Thyroid gland (tissue), 4 donors: Measurements from ENCODE around the gene GPSM3. TPM values are rescaled to one million over a fixed set of nuclear protein-coding genes. Genes with fewer than 3 reads are reported as not detected.

ENCODE experiments used
- DNase-seq, 2 donors: peaks; one replicate each; pipeline ENCODE4 v3.0.0-alpha.2; 2019
- H3K27ac ChIP-seq, 3 donors: fragments of 200-600 bp; sonication (generic); 1 replicate in 2 of 3; 2 replicates in 1 of 3; pipeline ENCODE4 v1.5.1; 2016 to 2019; ENCODE audit warnings: mild to moderate bottlenecking in 1 of 3, moderate library complexity in 1 of 3
- H3K27me3 ChIP-seq: fragments of 200-600 bp; sonication (generic); one replicate; pipeline ENCODE4 v1.5.1; 2019
- H3K36me3 ChIP-seq, 2 donors: fragments of 200-600 bp; sonication (generic); one replicate each; pipeline ENCODE4 v1.5.1; 2016 to 2019
- H3K4me1 ChIP-seq, 2 donors: fragments of 200-600 bp; sonication (generic); one replicate each; pipeline ENCODE4 v1.5.1; 2017 to 2019
- H3K4me3 ChIP-seq, 3 donors: fragments of 200-600 bp; sonication (generic); replicated peaks in 1 of 3; 1 replicate in 2 of 3; 2 replicates in 1 of 3; pipeline ENCODE4 v1.5.1; 2016; ENCODE audit warnings: mild to moderate bottlenecking in 1 of 3
- H3K9me3 ChIP-seq: fragments of 200-600 bp; sonication (generic); one replicate; pipeline ENCODE4 v1.5.1; 2017
- CTCF ChIP-seq, 6 experiments: fragments of 200-600 bp in 3 of 6; fragments of 450-650 bp in 3 of 6; sonication (generic) in 3 of 6; IDR thresholded peaks; one replicate each; pipeline ENCODE4 v1.5.1; 2016 to 2019; ENCODE audit warnings: antibody characterized with exemption in 6 of 6, mild to moderate bottlenecking in 2 of 6, inconsistent platforms in 1 of 6, moderate library complexity in 1 of 6
- POLR2A ChIP-seq, 2 donors: fragments of 450-650 bp; IDR thresholded peaks; one replicate each; pipeline ENCODE4 v1.6.1; 2017; ENCODE audit warnings: antibody characterized with exemption in 2 of 2, mild to moderate bottlenecking in 2 of 2, moderate library complexity in 1 of 2
- WGBS, 2 donors: methylation state at CpG; one replicate each; pipeline ENCODE4 v1.1.5; 2017; 5-methylcytosine and 5-hydroxymethylcytosine counted together
- intact Hi-C: fragments of 100-400 bp; cut with DNase I; formaldehyde crosslinking; loops from one replicate; pipeline ENCODE4 v1.15.1; 2023
- total RNA-seq, 4 donors: library from RNA; depleted of rRNA; stranded (reverse); fragments of >200 nt; gene quantifications; one replicate each; pipeline ENCODE4 v1.2.3, GENCODE V29; 2016

The GPSM3 gene
- total RNA-seq, result 1 to 10 TPM; 4.2 to 6.5 (median 5.5) TPM

GRCh38 chr6:32192608-32193039, at the start of gene GPSM3:
Gene GPSM3, minus strand, starts transcription at chr6:32192643. Its CDS starts 130 bp downstream, at chr6:32192513.
- H3K4me3 ChIP-seq, result no peak within 1 kb of the TSS
- 40 to 42% methylated on average over 5 of the region's 5 CpGs for WGBS, 2 donors

GRCh38 chr6:32240686-32241085, 48.2 kb upstream of the GPSM3 start:
- Histone ChIP-seq H3K4me1 (peaks cover 0 to 8% of the 10 kb centered on the region in 2 donors), H3K27me3 (no peaks in the 10 kb centered on the region), H3K4me3 (no peak overlapping the region), H3K9me3 (no peaks in the 10 kb centered on the region), H3K27ac (no peak overlapping the region), H3K36me3 (no peaks in the 10 kb centered on the region)
- TF ChIP-seq CTCF (IDR thresholded peaks at IDR 0.05) (no peak), POLR2A (IDR thresholded peaks at IDR 0.05) (no peak)
- 94 to 100% methylated on average over 1 of the region's 1 CpG for WGBS, 2 donors
- no peak for DNase-seq
- intact Hi-C loops, result no loop called here

More at GRCh38 chr6:32192608-32193039, at the start of gene GPSM3:
- peak within 1 kb of the TSS; percentile 51 to 99 (median 53) for H3K27ac ChIP-seq
- peak in 1 of 2 donors; percentile 26 for DNase-seq
- H3K36me3 ChIP-seq, result peaks cover 2% of the 10 kb centered on the region in 2 donors
- H3K27me3 ChIP-seq, result no peaks in the 10 kb centered on the region
- H3K9me3 ChIP-seq, result no peaks in the 10 kb centered on the region
- intact Hi-C loops, result no loop called here
- H3K4me1 ChIP-seq, result peaks cover 24 to 54% of the 10 kb centered on the region in 2 donors
- no peak for TF ChIP-seq POLR2A (IDR thresholded peaks at IDR 0.05)
- TF ChIP-seq CTCF (IDR thresholded peaks at IDR 0.05), result no peak

- Histone ChIP-seq H3K27me3 (no peaks in the 10 kb centered on the region), H3K36me3 (no peaks in the 10 kb centered on the region), H3K27ac (no peak overlapping the region), H3K4me3 (no peak overlapping the region), H3K4me1 (peaks cover 0 to 6% of the 10 kb centered on the region in 2 donors), H3K9me3 (no peaks in the 10 kb centered on the region)
- no peak for DNase-seq
- 88 to 93% methylated on average over 2 of the region's 2 CpGs for WGBS, 2 donors
- TF ChIP-seq POLR2A (IDR thresholded peaks at IDR 0.05) (no peak), CTCF (IDR thresholded peaks at IDR 0.05) (no peak)
- intact Hi-C loops, result no loop called here
Measured at GRCh38 chr6:32239462-32239861, 47.0 kb upstream of the GPSM3 start.

- H3K9me3 ChIP-seq, result no peaks in the 10 kb centered on the region
- H3K36me3 ChIP-seq, result no peaks in the 10 kb centered on the region
- no peak overlapping the region for H3K4me3 ChIP-seq
- H3K4me1 ChIP-seq, result no peaks in the 10 kb centered on the region
- H3K27ac ChIP-seq, result no peak overlapping the region
- 44 to 49% methylated on average over 4 of the region's 4 CpGs for WGBS, 2 donors
- intact Hi-C loops, result no loop called here
- H3K27me3 ChIP-seq, result no peaks in the 10 kb centered on the region
- DNase-seq, result no peak
- TF ChIP-seq CTCF (IDR thresholded peaks at IDR 0.05) (no peak), POLR2A (IDR thresholded peaks at IDR 0.05) (no peak)
Measured at GRCh38 chr6:32234934-32235333, 42.5 kb upstream of the GPSM3 start.

GRCh38 chr6:32226434-32226833, 34.0 kb upstream of the GPSM3 start:
- Histone ChIP-seq H3K27ac (no peak overlapping the region), H3K4me3 (no peak overlapping the region), H3K36me3 (no peaks in the 10 kb centered on the region), H3K9me3 (no peaks in the 10 kb centered on the region), H3K4me1 (no peaks in the 10 kb centered on the region), H3K27me3 (no peaks in the 10 kb centered on the region)
- TF ChIP-seq CTCF (IDR thresholded peaks at IDR 0.05) (no peak), POLR2A (IDR thresholded peaks at IDR 0.05) (no peak)
- WGBS, 2 donors, result 87 to 94% methylated on average over 7 of the region's 7 CpGs
- intact Hi-C loops, result no loop called here
- no peak for DNase-seq
